ENCODE data around the gene SMIM10L2A.

The SMIM10L2A gene

GRCh38 chrX:135421932-135422809 is at the start of gene SMIM10L2A:
TSS of gene SMIM10L2A (plus strand) at chrX:135421944. CDS start at chrX:135422132, 188 bp downstream.
- Histone ChIP-seq H3K27me3 (replicated peaks; ENCODE audit: insufficient read depth, low read length) (no peaks in the 10 kb centered on the region), H3K36me3 (replicated peaks; ENCODE audit: insufficient read depth, low read length) (no peaks in the 10 kb centered on the region), H3K4me2 (ENCODE audit: low read depth, low read length) (peak within 1 kb of the TSS; percentile 37; the same call in 1 of the 2 replicates), H3K4me1 (ENCODE audit: low read length) (no peaks in the 10 kb centered on the region), H4K20me1 (ENCODE audit: insufficient read depth, low read length) (no peaks in the 10 kb centered on the region), H3K27ac (ENCODE audit: low read length) (no peak within 1 kb of the TSS), H3K79me2 (ENCODE audit: low read length) (no peaks in the 10 kb centered on the region), H3K9ac (ENCODE audit: low read length) (no peak within 1 kb of the TSS), H3K9me2 (replicated peaks; ENCODE audit: insufficient read depth, low read length) (no peaks in the 10 kb centered on the region), H3K9me3 (replicated peaks; ENCODE audit: insufficient read depth, low read length) (no peaks in the 10 kb centered on the region), H3F3A (ENCODE audit: insufficient read depth, low read length) (no peaks in the 10 kb centered on the region), H2AFZ (ENCODE audit: low read length) (peak within 1 kb of the TSS; percentile 51; the same call in 1 of the 2 replicates), H3K4me3 (ENCODE audit: low read length) (peak within 1 kb of the TSS; percentile 30; the same call in 1 of the 2 replicates)
- TF ChIP-seq CTCF (IDR thresholded peaks at IDR 0.05; ENCODE audit: low read length) = no peak
- TF ChIP-seq EZH2 (optimal IDR thresholded peaks at IDR 0.05; ENCODE audit: low read depth, low read length) = no peak
- no peak for TF ChIP-seq EZH2phosphoT487 (IDR thresholded peaks at IDR 0.05; ENCODE audit: low read length)
- no peak for DNase-seq

GRCh38 chrX:135373357-135373756 is 48.4 kb upstream of the SMIM10L2A start:
- Histone ChIP-seq H3K4me2 (ENCODE audit: low read depth, low read length) (no peak overlapping the region), H3K79me2 (ENCODE audit: low read length) (no peaks in the 10 kb centered on the region), H3K9me2 (replicated peaks; ENCODE audit: insufficient read depth, low read length) (no peaks in the 10 kb centered on the region), H3K36me3 (replicated peaks; ENCODE audit: insufficient read depth, low read length) (no peaks in the 10 kb centered on the region), H3K4me1 (ENCODE audit: low read length) (no peaks in the 10 kb centered on the region), H3K4me3 (ENCODE audit: low read length) (no peak overlapping the region), H4K20me1 (ENCODE audit: insufficient read depth, low read length) (no peaks in the 10 kb centered on the region), H3K27me3 (replicated peaks; ENCODE audit: insufficient read depth, low read length) (no peaks in the 10 kb centered on the region), H3K9ac (ENCODE audit: low read length) (no peak overlapping the region), H3K9me3 (replicated peaks; ENCODE audit: insufficient read depth, low read length) (no peaks in the 10 kb centered on the region), H3K27ac (ENCODE audit: low read length) (no peak overlapping the region), H3F3A (ENCODE audit: insufficient read depth, low read length) (no peaks in the 10 kb centered on the region), H2AFZ (ENCODE audit: low read length) (no peak overlapping the region)
- TF ChIP-seq CTCF (IDR thresholded peaks at IDR 0.05; ENCODE audit: low read length) (no peak), EZH2phosphoT487 (IDR thresholded peaks at IDR 0.05; ENCODE audit: low read length) (no peak), EZH2 (optimal IDR thresholded peaks at IDR 0.05; ENCODE audit: low read depth, low read length) (no peak)
- no peak for DNase-seq

- H3K4me1 ChIP-seq (ENCODE audit: low read length) = no peaks in the 10 kb centered on the region
- H2AFZ ChIP-seq (ENCODE audit: low read length) = no peak overlapping the region
- no peak overlapping the region for H3K9ac ChIP-seq (ENCODE audit: low read length)
- no peak overlapping the region for H3K27ac ChIP-seq (ENCODE audit: low read length)
- H3K9me2 ChIP-seq (replicated peaks; ENCODE audit: insufficient read depth, low read length) = no peaks in the 10 kb centered on the region
- no peaks in the 10 kb centered on the region for H3F3A ChIP-seq (ENCODE audit: insufficient read depth, low read length)
- H3K4me3 ChIP-seq (ENCODE audit: low read length) = no peak overlapping the region
- H3K4me2 ChIP-seq (ENCODE audit: low read depth, low read length) = no peak overlapping the region
- DNase-seq = no peak
- no peaks in the 10 kb centered on the region for H3K9me3 ChIP-seq (replicated peaks; ENCODE audit: insufficient read depth, low read length)
- no peaks in the 10 kb centered on the region for H3K79me2 ChIP-seq (ENCODE audit: low read length)
- no peaks in the 10 kb centered on the region for H3K36me3 ChIP-seq (replicated peaks; ENCODE audit: insufficient read depth, low read length)
- no peaks in the 10 kb centered on the region for H3K27me3 ChIP-seq (replicated peaks; ENCODE audit: insufficient read depth, low read length)
- TF ChIP-seq CTCF (IDR thresholded peaks at IDR 0.05; ENCODE audit: low read length) = no peak
- TF ChIP-seq EZH2phosphoT487 (IDR thresholded peaks at IDR 0.05; ENCODE audit: low read length) = no peak
- TF ChIP-seq EZH2 (optimal IDR thresholded peaks at IDR 0.05; ENCODE audit: low read depth, low read length) = no peak
- H4K20me1 ChIP-seq (ENCODE audit: insufficient read depth, low read length) = no peaks in the 10 kb centered on the region
Measured at GRCh38 chrX:135382260-135382659, 39.5 kb upstream of the SMIM10L2A start.
